ENCODE measurements around the gene NPHS1.
"Not testable (repeated sequence)": the region's sequence is repeated elsewhere in the genome, so short reads cannot be mapped to it uniquely, and the experiment has no call there.

Gene NPHS1

DNA sequence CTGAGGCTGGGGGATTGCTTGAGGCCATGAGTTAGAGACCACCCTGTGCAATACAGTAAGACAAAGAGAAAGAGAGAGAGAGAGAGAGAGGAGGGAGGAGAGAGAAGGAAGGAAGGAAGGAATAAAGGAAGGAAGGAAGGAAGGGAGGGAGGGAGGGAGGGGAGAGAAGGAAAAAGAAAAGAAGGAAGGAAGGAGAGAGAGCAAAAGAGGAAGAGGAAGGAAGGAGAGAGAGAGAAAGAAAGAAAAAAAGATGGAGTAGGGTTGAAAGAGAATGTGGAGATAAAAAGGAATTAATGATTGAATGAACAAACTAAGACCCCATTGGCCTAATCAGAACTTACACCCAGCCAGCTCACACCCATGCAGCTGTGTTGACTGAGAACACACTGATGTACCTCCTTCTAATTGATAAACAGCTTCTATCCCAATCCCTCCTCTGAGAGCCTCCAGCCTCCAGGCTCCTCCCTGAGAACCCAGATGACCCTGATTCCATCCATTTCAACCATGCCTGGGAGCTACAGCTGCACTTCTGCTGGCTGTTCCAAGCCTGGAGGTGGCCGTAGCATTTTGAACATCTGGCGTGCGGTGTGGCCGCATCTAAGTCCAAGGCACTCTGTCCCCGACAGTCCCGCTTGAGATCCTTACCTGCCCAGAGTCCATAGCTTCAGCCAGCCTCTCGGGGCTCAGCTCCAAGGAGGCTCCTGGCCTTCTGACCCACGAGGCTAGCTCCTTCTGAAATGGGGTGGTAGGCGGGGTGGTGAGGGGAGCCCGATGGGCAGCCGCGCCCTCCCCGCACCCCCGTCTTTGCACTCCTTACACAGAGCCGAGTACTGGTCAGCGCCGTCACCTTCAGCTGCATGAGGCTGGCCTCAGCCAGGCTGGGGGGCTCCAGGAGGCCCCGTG lies 40.7 kb downstream of the NPHS1 start:
- DNase-seq: no peak

DNA sequence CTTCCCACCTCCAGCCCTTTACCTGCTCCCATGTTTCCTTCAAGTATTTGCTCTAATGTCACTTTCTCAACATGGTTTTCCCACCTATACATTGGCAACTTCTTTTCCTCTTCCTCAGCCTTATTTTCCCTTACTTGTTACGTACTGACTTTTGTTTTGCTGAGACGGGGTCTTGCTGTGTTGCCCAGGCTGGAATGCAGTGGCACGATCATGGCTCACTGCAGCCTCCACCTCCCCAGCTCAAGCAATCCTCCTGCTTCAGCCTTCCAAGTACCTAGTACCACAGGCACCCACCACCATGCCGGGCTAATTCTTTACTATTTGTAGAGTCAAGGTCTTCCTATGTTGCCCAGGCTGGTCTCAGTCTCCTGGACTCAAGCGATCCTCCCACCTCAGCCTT lies 44.7 kb downstream of the NPHS1 start:
- no peak for DNase-seq

DNA sequence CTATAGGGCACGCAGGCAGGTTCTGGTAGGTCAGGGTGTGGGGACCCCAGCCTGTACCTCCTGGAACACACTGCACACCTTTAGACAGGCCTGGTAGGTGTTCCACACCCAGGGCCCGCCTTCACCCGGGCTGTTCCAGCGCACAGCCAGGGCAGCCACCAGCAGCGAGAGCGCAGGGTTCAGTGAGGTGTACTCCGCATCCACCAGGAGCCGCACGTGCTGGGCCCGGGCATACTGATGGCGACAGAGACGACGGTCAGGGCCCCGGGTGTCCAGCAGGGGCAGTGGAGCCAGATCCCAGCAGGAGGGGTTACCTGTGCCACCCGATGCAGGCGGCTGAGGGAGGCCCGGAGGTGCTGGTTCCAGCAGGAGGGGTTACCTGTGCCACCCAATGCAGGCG lies 45.7 kb downstream of the NPHS1 start:
- DNase-seq: no peak

DNA sequence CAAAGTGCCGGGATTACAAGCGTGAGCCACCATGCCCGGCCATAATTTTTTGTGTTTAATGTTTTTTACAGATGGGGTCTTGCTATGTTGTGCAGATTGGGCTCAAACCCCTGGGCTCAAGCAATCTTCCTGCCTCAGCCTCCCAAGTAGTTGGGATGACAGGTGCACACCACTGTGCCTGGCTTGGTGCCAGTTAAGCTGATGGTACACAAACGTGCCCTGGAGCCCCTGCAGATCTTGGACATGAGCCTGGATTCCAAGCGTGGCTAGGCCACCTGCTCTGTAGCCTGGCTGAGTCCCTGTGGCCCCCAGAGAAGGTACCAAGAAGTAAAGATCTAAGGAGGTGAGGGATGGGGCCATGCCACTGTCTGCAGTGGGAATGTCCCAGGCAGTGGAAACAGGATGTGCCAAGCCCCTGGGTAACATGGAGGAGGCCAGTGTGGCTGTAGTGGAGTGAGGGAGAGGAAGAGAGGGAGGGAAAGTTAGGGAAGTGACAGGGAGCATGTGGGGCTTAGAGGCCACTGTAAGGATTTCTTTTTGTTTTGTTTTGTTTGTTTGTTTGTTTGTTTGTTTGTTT lies 46.7 kb downstream of the NPHS1 start:
- no peak for DNase-seq

DNA sequence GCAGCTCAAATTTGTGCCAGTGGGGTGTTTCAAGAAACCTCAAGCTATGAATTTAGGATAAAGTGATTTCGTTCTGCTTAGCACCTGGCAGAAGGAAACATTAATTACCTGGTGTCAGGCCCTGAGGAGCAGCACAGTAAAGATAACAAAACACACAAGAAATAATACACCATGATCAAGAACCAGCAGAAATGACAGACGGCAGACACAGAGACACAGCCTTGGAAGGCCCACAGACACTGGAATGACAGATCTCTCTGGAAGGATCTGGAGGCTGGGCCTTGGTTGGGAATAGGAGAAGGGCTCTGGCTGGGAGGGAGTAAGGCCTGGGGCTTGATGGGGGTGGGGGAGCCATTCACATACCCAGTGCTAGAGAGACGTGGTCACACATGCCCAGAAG lies 50.5 kb downstream of the NPHS1 start:
- DNase-seq: no peak

DNA sequence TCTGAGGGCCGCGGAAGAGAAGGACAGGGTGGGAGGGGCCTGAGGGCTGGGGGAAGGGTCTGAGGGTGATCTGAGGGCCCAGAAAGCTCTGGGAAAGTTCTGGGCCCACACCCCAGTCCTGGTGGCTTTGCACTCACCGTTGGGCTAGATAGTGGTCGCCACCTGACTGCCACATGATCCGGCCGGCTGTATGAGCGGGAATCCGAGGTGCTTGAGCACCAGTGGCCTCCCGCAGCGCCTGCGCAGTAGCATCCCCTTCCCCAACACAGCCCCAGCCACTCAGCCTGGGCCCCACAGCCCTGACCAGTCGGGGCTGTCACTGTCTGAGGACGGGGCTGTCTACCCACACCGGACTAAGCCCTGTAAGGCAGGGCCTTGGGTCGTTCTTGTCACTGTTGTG lies 54.6 kb downstream of the NPHS1 start:
- DNase-seq: no peak

DNA sequence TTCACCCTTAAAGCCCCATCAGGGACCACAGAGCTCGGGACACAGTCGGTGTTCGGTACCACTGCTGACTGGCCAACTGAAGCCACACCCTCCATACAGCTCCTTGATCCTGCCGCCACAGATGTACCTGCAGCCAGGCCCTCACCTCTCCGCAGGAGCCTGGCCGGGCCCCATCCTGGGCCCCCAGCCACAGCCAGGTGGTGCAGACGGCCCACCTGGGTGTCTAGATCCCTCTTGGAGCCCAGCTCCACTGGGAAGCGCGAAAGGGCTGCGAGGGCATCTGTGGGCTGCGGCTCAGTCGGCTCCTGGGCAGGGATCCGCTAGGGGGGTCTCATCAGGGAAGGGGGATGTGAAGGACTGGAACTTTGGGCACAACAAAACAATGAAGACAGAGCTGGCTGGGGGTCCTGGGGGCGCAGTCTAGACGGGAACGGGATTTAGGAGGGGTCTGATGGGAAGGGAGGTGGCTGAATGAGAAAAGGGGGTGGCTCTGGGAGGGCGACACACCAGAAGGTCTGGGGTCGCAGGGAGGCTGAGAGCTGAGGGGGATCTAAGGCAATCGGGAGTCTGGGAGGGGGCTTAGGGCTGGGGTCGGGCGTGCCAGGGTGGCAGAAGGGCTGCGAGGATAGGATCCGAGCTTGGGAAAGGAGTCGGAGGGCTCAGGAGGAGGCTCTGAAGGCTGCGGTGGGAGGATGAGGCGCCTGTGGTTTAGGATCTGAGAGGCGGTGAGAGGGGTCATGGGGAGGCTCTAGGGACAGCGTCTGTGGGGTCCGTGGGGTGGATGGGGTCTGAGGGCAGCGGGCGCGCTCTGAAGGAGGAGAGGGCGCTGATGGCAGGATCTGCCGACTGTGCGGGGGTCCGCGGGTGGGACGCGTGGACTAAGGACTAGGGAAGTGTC lies 55.4 kb downstream of the NPHS1 start:
- DNase-seq: no peak

DNA sequence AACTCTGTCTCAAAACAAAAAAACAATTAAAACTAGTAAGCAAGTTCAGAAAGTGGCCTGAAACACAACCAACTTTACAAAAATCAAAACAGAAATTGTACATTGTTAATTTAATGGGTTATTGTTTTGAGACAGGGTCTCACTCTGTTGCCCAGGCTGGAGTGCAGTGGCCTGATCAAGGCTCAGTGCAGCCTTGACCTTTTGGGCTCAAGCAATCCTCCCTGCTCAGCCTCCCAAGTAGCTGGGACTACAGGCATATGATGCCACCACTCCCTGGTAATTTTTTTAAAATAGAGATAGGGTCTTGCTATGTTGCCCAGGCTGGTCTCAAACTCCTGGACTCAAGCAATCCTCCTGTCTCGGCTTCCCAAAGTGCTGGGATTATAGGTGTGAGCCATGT lies 56.7 kb downstream of the NPHS1 start:
- DNase-seq: not testable (repeated sequence)

DNA sequence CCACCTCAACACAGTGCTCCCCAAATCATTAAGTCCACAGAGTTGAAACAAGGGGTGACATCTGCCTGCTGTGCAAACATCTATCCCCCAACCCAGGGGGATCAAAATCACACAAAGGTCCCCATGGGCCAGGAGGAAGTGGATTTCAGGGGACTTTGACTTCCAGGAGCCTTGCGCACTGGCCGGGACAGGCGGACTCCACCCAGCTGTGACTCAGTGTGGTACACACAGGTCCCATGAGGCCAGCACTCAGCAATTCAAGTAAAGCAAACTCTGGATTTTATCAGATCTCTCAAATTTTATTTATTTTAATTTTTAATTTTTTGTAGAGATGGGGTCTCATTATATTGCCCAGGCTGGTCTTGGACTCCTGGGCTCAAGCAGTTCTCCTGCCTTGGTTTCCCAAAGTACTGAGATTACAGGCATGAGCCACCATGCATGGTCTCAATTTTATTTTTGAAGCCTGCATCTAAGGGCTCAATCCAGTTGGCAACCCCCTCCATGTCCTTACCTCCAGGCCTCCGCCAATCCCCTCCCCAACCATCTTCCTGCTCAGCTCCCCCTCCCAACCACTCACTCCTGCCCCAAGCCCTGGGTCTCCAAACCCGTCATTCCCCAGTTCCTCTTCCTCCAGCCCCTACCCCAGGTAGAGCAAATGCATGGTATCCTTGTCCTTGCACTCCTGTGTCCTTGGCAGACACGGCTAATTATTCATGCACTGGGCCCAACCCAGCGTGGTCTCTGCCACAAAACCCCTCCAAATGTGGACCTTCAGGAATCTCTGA lies 58.7 kb downstream of the NPHS1 start:
- DNase-seq: no peak

DNA sequence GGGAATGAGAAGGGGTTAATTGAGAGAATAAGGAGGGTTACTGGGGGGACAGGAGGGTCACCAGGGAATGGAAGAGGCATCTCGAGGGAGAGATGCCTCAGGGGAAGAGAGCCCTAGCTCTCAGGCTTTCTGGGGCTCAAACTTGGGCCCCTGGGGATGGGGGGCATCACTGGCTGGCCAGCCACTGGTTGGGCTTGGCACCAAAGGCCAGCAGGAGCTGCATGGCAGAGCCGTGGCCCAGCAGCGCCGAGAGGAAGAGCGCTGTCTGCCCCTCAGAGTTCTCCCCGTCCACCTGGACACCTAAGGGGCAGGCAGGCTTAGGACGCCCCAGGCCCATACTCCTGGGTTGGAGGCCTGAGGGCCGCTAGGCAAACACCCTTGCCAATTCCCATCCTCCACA lies 59.4 kb downstream of the NPHS1 start:
- no peak for DNase-seq

DNA sequence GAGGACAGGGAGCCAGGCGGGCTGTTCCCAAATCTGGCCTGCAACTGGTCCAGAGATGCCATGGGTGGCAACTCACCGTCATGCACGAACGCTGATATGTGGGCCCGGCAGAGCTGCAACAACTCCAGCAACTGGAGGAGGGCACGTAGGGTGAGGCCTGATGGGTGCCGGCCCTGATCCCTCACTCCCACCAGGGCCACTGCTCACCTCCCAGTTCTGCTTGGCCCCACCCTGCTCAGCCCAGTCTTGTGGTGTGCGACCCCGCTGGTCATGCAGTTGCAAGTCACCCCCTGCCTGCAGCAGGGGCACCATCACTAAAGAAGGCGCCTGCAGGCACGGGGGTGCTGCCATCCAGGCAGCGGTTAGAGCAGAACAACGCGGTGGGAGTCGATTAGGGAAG lies 60.0 kb downstream of the NPHS1 start:
- DNase-seq: no peak

DNA sequence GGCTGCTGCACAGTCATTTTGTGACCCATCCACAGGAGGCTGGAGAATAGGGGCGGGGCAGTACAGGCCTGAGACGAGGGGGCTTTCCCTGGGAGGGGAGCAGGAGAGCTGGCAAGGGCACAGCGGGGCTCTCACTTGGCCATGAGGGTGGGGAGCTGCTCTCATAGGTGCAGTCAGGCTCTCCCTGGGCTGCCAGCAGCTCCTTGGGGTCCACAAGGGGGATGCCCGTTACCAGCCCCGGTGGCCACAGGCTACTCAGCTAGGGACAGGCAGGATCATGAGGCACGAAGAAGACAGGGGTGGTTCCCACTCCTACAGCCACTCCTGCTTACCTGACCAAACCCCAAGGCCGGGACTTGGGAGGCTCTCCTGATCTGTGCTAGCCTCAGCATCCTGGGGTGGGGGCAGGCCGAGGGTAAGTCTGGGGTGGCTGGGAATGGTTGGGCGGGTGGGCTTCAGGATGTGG lies 60.5 kb downstream of the NPHS1 start:
- DNase-seq: no peak

DNA sequence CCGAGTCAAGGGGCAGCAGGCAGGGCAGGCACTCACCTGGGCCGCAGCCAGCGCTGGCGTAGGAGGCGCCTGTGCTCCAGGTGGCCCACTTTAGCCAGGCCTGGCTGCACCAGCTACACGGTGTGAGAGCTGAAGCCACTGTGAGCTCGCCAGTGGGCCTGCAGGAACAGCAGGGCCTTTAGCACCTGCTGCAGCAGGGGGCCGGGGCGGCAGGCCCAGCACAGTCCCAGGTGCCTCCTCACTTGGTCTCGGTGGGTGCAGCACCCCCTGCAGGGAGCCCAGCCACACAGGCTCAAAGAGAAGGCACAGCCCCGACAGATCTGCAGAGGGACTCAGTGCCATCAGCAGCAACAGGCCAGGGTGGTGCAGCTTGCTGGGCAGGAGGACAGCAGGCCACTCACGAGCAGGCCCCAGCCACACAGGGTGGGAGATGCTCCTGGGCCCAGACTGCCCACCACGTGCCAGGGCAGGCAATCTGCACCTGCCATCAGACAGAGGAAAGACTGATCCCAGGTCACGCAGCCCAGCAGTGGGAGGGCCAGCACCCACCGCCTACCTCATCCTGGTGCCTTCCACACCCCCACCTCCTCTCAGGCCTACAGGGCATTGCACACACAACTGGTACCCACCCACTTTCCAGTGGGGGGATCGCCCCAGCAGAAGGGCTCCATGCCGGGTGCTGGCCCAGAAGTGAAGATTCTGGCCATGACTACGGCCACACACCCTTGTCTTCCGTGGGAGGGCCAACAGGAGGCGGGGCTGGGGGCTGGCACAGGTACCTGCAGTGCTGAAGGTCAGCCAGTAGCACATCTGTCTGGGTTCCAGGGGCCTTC lies 61.1 kb downstream of the NPHS1 start:
- DNase-seq: no peak

DNA sequence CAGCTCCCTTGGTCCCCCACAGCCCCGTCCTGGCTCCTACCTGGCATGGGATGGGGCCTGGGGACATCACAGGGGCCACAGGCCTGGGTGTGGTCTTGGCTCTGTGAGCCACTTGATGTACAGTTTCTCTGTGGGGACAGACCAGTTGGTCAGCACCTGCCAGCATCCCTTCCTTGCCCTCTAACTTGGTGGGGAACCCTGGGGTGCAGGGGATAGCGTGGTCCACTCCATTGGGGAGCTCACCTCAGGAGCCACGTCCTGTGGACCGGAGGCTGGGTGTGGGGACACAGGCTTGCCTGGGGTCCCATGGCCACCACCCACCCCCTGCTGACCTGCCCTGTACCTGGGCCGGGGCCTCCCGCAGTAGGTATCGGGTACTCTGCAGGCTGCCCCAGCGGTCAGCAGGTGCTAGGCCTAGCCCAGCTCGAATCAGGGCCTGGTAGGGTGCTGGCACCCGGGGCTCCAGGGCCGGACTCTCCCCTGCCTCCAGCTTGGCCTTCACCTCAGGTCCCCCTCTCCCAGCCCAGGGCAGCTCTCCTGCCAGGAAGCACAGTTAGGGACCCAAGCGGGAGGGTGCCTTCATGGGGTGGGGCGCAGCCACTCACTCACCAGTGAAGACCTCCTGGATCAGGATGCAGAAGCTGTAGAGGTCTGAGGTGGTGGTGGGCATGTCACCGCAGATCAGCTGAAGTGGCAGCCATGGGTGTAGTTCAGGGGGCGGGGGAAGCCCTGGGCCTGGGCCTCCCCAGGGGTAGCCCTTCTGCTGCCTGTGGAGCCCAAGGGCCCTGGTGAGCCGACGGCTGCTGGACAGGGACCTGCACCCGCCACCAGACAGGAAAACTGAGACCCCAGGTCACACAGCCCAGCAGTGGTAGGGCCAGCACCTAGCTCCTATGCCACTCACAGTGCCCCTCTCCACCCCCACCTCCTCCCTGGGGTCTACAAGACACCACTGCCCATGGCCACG lies 62.0 kb downstream of the NPHS1 start:
- DNase-seq: no peak

DNA sequence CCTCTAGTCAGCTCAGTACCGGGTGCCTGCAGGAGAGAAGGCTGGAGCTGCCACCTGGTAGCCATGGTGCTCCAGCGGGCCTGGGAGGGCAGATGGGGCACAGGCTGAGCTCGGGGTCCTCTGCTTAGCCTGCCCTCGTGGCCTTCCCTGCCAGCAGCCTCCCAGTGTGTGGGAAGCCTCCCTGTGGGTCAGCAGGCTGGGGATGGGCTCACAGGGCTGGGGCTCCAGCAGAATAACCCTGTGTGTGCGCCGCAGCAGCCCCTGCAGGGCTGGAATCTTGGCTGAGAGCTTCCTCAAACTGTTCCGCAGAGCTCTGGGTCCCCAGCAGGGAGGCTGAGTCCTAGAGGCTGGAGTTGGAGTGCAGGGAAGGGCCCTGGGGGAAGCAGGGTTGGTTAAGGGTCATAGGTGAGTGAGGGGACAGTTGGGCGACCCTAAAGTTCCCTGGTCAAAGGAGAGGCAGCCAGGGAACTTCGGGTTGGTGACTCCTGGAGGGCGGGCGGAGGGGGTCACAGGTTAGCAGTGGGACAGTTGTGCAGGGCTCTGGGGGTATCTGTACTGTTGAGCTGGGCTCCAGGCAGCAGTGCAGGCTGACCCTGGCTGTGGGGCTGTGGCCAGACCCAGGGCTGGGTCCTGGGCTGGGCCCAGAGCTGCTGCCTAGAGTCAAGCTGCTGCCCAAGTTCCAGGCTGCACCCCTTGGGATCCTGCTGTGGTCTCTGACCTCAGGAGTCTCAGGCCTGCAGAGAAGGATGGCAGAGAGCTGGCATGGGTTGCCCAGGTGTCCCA lies 62.9 kb downstream of the NPHS1 start:
- no peak for DNase-seq

DNA sequence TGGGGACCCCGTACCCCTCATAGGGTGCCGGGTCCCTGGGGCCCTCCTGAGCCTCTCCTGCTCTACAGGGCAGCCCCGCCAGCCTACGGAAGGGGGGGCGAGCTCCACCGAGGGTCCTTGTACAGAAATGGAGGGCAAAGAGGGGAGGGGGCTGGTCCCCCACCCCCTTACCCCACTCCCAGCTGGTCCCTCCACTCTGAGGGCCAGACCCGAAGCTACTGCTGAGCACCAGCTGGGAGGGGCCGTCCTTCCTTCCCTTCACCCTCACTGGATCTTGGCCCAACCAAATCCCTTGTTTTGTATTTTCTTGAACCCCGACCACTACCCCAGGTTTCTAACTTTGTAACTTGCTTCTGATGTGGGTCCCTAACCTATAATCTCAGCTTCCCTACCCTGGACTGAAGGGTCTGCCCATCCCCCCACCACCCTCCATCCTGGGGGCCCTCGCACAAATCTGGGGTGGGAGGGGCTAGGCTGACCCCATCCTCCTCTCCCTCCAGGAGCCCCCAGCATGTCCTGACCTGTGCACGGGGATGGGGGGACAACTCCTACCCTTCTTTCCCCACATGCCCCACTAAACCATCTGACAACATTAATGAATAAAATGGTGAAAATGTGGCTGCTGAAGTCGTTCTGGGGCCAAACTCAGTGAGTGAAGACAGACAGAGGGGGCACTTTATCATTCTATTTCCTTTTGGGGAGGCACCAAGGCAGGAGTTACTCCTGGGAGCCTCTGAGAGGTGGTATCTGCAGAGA lies 63.9 kb downstream of the NPHS1 start:
- no peak for DNase-seq

DNA sequence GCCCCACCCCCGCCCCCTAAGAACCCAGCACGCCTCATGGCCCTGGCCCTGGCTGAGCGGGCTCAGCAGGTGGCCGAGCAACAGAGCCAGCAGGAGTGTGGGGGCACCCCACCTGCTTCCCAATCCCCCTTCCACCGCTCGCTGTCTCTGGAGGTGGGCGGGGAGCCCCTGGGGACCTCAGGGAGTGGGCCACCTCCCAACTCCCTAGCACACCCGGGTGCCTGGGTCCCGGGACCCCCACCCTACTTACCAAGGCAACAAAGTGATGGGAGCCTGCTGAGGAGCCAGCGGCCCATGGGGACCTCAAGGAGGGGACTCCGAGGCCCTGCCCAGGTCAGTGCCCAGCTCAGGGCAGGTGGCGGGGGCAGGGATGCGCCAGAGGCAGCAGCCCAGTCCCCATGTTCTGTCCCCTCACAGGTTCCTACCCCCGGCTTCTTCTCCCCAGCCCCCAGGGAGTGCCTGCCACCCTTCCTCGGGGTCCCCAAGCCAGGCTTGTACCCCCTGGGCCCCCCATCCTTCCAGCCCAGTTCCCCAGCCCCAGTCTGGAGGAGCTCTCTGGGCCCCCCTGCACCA lies 65.0 kb downstream of the NPHS1 start:
- no peak for DNase-seq
